Caco-2 (cell line): Measurements from ENCODE around the gene FAM193A. TPM values are rescaled to one million over a fixed set of nuclear protein-coding genes. Genes with fewer than 3 reads are reported as not detected.

Experiments used
- BruUV-seq: library from RNA; stranded (reverse); fragments of 400-500 nt; replicated peaks from 2 replicates; lab custom pipeline; 2021; lab: Mats Ljungman, UMichigan
- CTCF ChIA-PET: fragments of 300-600 bp; sonication (Branson Sonifier 250); formaldehyde crosslinking; loops from one replicate; lab custom pipeline; 2022; ENCODE audit warnings: antibody characterized with exemption; lab: Charles Lee
- POLR2A ChIA-PET: fragments of 300-600 bp; sonication (Branson Sonifier 250); formaldehyde crosslinking; loops from one replicate; lab custom pipeline; 2022; ENCODE audit warnings: antibody characterized with exemption; lab: Charles Lee
- DNase-seq, 2 experiments: peaks; one replicate each; pipeline versions ENCODE4 v3.0.0 to v3.0.0-alpha.2; 2020 to 2022
- H3K27me3 ChIP-seq: replicated peaks from 2 replicates; pipeline ENCODE4 v1.6.0; 2011; ENCODE audit warnings: low read length; ENCODE audit not compliant: control insufficient read depth, insufficient read depth
- H3K36me3 ChIP-seq: 2 replicates; pipeline ENCODE4 v1.5.1; 2011; ENCODE audit warnings: low read length; ENCODE audit not compliant: control insufficient read depth, insufficient read depth
- H3K4me1 ChIP-seq: fragments of 250-450 bp; sonication (Bioruptor Pico); 2 replicates; pipeline ENCODE4 v1.5.1; 2020; ENCODE audit warnings: mild to moderate bottlenecking
- H3K4me3 ChIP-seq: 2 replicates; pipeline ENCODE4 v1.5.1; 2011; ENCODE audit warnings: low read depth, mild to moderate bottlenecking, control low read depth, low read length
- H3K9me3 ChIP-seq: fragments of 250-450 bp; sonication (Bioruptor Pico); 2 replicates; pipeline ENCODE4 v1.5.1; 2020; ENCODE audit warnings: mild to moderate bottlenecking, moderate library complexity
- H3K27ac Mint-ChIP-seq: one replicate; pipeline ENCODE4 v1.8.0; 2022; ENCODE audit warnings: mixed read lengths; ENCODE audit not compliant: unreplicated experiment
- H3K27me3 Mint-ChIP-seq: one replicate; pipeline ENCODE4 v1.8.0; 2022; ENCODE audit warnings: mixed read lengths; ENCODE audit not compliant: insufficient read depth, unreplicated experiment
- H3K36me3 Mint-ChIP-seq: one replicate; pipeline ENCODE4 v1.8.0; 2022; ENCODE audit warnings: mild to moderate bottlenecking, mixed read lengths; ENCODE audit not compliant: insufficient read depth, unreplicated experiment
- H3K4me1 Mint-ChIP-seq: one replicate; pipeline ENCODE4 v1.8.0; 2022; ENCODE audit warnings: low read depth, mixed read lengths; ENCODE audit not compliant: unreplicated experiment
- H3K4me3 Mint-ChIP-seq: one replicate; pipeline ENCODE4 v1.8.0; 2022; ENCODE audit warnings: mild to moderate bottlenecking, moderate library complexity, mixed read lengths; ENCODE audit not compliant: unreplicated experiment
- H3K9me3 Mint-ChIP-seq: one replicate; pipeline ENCODE4 v1.8.0; 2022; ENCODE audit warnings: mixed read lengths; ENCODE audit not compliant: unreplicated experiment
- intact Hi-C: fragments of 100-400 bp; cut with micrococcal nuclease; formaldehyde crosslinking; loops from one replicate; pipeline ENCODE4 v1.10.0; 2022; ENCODE audit not compliant: unreplicated experiment
- total RNA-seq: library from RNA; stranded (reverse); gene quantifications from 2 replicates; pipeline ENCODE4 v1.2.3, GENCODE V29; 2022
- TF ChIP-seq, protein P1 (sequence below), 2 experiments: fragments of 200-600 bp in 1 of 2; IDR thresholded peaks; 1 replicate in 1 of 2; 2 replicates in 1 of 2; pipeline versions ENCODE4 v1.5.1 to v1.8.0; 2011 to 2022; ENCODE audit warnings: antibody characterized with exemption in 1 of 2, control low read depth in 1 of 2, inconsistent platforms in 1 of 2, low read depth in 1 of 2, low read length in 1 of 2, mild to moderate bottlenecking in 1 of 2, moderate library complexity in 1 of 2; ENCODE audit not compliant: insufficient read depth in 1 of 2, severe bottlenecking in 1 of 2, unreplicated experiment in 1 of 2

FAM193A gene
- total RNA-seq, 1 experiment from 2014 or later, result 28.7 TPM

DNA sequence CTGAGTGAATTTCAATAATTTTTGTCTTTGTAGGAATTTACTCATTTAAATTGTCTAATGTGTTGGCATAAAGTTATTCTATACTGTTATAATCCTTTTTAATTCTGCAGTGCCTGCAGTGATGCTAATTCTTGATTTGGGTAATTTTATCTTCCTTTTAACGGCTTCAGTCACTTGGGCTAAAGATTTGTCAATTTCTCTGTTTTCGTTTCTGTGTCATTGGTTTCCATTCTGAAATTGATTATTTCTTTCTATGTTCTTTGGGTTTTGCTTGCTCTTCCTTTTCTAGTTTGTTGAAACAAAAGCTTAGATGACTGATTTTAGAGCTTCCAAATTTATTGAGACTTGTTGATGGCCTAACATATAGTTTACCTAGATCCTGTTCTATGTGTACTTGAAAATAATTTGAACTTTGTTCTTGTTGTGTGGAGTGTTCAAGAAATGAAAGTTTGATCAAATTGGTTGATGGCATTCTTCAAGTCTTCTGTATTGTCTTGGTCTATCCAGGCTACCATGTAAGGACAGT lies 130.3 kb downstream of the FAM193A start:
- Histone ChIP-seq H3K36me3 (peaks cover 2% of the 10 kb centered on the region; the same call in 1 of the 2 replicates), H3K27me3 (no peaks in the 10 kb centered on the region), H3K4me3 (no peak overlapping the region), H3K9me3 (no peaks in the 10 kb centered on the region), H3K4me1 (peaks cover 5% of the 10 kb centered on the region)
- no peak for DNase-seq
- Mint-ChIP-seq H3K9me3 (no peaks in the 10 kb centered on the region), H3K36me3 (peaks cover 55% of the 10 kb centered on the region), H3K4me3 (no peak overlapping the region), H3K4me1 (peaks cover 14% of the 10 kb centered on the region), H3K27me3 (no peaks in the 10 kb centered on the region), H3K27ac (no peak overlapping the region)
- CTCF ChIA-PET, result no interaction called here
- POLR2A ChIA-PET, result no interaction called here
- no TSS peak for BruUV-seq
- TF ChIP-seq, protein P1, sequence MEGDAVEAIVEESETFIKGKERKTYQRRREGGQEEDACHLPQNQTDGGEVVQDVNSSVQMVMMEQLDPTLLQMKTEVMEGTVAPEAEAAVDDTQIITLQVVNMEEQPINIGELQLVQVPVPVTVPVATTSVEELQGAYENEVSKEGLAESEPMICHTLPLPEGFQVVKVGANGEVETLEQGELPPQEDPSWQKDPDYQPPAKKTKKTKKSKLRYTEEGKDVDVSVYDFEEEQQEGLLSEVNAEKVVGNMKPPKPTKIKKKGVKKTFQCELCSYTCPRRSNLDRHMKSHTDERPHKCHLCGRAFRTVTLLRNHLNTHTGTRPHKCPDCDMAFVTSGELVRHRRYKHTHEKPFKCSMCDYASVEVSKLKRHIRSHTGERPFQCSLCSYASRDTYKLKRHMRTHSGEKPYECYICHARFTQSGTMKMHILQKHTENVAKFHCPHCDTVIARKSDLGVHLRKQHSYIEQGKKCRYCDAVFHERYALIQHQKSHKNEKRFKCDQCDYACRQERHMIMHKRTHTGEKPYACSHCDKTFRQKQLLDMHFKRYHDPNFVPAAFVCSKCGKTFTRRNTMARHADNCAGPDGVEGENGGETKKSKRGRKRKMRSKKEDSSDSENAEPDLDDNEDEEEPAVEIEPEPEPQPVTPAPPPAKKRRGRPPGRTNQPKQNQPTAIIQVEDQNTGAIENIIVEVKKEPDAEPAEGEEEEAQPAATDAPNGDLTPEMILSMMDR (IDR thresholded peaks at IDR 0.05; ENCODE audit: insufficient read depth in 1 of 2, low read depth in 1 of 2, low read length in 1 of 2, severe bottlenecking in 1 of 2, unreplicated experiment in 1 of 2), result no peak
- intact Hi-C loops, result no loop called here

DNA sequence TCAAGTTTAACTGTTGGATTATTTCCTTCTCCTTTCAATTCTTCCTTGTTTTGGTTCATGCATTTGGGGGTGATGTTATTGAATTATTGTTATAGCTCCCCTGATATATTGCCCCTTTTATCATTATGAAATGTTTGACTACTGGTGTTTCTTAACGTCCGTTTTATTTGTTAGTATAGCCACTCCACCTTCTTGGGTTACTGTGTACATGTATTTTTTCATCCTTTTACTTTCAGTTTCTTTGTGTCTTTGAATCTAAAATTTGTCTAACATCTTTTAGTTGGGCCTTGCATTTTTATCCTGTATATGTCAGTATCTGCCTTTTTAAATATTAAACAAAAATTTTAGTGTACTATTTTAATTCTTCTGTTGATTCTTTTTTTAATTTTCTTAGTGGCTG lies 131.0 kb downstream of the FAM193A start:
- H3K4me1 ChIP-seq, result peaks cover 5% of the 10 kb centered on the region
- Mint-ChIP-seq H3K27me3 (no peaks in the 10 kb centered on the region), H3K9me3 (no peaks in the 10 kb centered on the region), H3K4me1 (peaks cover 14% of the 10 kb centered on the region), H3K27ac (no peak overlapping the region), H3K4me3 (no peak overlapping the region), H3K36me3 (peaks cover 55% of the 10 kb centered on the region)
- ChIA-PET POLR2A (no interaction called here), CTCF (no interaction called here)
- peaks cover 2% of the 10 kb centered on the region for H3K36me3 ChIP-seq
- H3K9me3 ChIP-seq, result no peaks in the 10 kb centered on the region
- intact Hi-C loops, result no loop called here
- TF ChIP-seq, protein P1 (IDR thresholded peaks at IDR 0.05; ENCODE audit: insufficient read depth in 1 of 2, low read depth in 1 of 2, low read length in 1 of 2, severe bottlenecking in 1 of 2, unreplicated experiment in 1 of 2), result no peak
- no peak for DNase-seq
- H3K27me3 ChIP-seq, result no peaks in the 10 kb centered on the region
- H3K4me3 ChIP-seq, result no peak overlapping the region
- no TSS peak for BruUV-seq

DNA sequence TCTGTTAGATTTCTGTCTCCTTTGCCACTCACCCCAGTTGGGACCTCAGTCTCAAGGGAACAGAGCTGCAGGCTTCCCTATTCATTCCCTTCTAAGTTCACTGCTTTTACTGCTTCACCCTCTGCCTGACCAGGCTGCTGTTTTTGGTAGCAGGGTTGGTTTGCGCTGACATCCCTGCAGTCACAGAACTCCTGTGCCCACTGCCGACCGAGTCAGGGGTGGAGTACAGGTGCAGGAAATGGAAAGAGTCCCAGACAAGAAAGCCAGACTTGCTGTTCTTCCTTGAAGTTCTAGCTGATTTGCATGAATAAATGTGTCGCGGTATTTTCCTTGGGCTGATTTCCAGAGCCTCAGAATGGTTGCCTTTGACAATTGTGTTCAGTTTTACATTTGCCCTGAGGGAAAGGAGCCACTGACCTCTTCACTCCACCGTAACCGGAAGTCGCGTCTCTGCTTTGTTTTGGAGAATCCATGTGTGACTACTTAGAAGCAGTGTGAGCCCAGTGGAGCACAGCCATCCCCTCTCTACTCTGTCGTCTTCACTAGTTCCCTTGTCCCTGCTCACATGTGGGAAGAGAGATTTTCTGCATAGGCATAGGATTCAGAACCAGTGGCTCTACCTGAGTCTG lies 134.9 kb downstream of the FAM193A start:
- CTCF ChIA-PET, result interaction anchor here (0.6 kb wide), 1 partner anchor 20 kb away, joined by 3 read pairs; no protein-coding TSS in a partner anchor

More for the DNA sequence above, 134.9 kb downstream of the FAM193A start:
- intact Hi-C loops, result no loop called here
- POLR2A ChIA-PET, result no interaction called here
- Mint-ChIP-seq H3K9me3 (no peaks in the 10 kb centered on the region), H3K27me3 (no peaks in the 10 kb centered on the region), H3K36me3 (peaks cover 55% of the 10 kb centered on the region), H3K4me1 (peaks cover 7% of the 10 kb centered on the region), H3K4me3 (no peak overlapping the region), H3K27ac (no peak overlapping the region)
- DNase-seq, result no peak
- no TSS peak for BruUV-seq
- H3K4me3 ChIP-seq, result no peak overlapping the region
- peaks cover 2% of the 10 kb centered on the region for H3K36me3 ChIP-seq
- no peaks in the 10 kb centered on the region for H3K4me1 ChIP-seq
- TF ChIP-seq, protein P1 (IDR thresholded peaks at IDR 0.05; ENCODE audit: insufficient read depth in 1 of 2, low read depth in 1 of 2, low read length in 1 of 2, severe bottlenecking in 1 of 2, unreplicated experiment in 1 of 2), result no peak
- H3K27me3 ChIP-seq, result no peaks in the 10 kb centered on the region
- H3K9me3 ChIP-seq, result no peaks in the 10 kb centered on the region
